ENCODE measurements around the gene TUBGCP2. TPM values are rescaled to one million over a fixed set of nuclear protein-coding genes. Genes with fewer than 3 reads are reported as not detected.

The TUBGCP2 gene
- polyA plus RNA-seq, 1 donor (not counting 4 experiments of a cell fraction or from before 2014, with no cell fraction given) = 55.8 TPM

GRCh38 chr10:133314911-133315310, 6.2 kb upstream of the TUBGCP2 start:
- H3K4me2 ChIP-seq (ENCODE audit: control insufficient read depth, extremely low read depth, insufficient read depth, low read depth, low read length) = no peak overlapping the region
- no peak overlapping the region for H3K27ac ChIP-seq (ENCODE audit: control insufficient read depth, insufficient read depth, low read length)
- H2AFZ ChIP-seq (ENCODE audit: control insufficient read depth, low read length) = no peak overlapping the region
- peaks cover 3% of the 10 kb centered on the region for H3K27me3 ChIP-seq (ENCODE audit: control insufficient read depth, extremely low read depth, insufficient read depth, low read length)
- no peaks in the 10 kb centered on the region for H3K9me3 ChIP-seq (ENCODE audit: control insufficient read depth, low read depth, low read length)
- no peaks in the 10 kb centered on the region for H3K9me1 ChIP-seq (ENCODE audit: control insufficient read depth, extremely low read depth, insufficient read depth, low read length)
- H3K79me2 ChIP-seq (ENCODE audit: control insufficient read depth, insufficient read depth, low read length) = no peaks in the 10 kb centered on the region
- H4K20me1 ChIP-seq (ENCODE audit: control insufficient read depth, extremely low read depth, insufficient read depth, low read length) = no peaks in the 10 kb centered on the region
- TF ChIP-seq EZH2 (IDR thresholded peaks at IDR 0.05; ENCODE audit: low read length) (no peak), CTCF (optimal IDR thresholded peaks at IDR 0.05 in 1 of 3, IDR thresholded peaks at IDR 0.05 in 1 of 3, conservative IDR thresholded peaks at IDR 0.05 in 1 of 3; ENCODE audit: extremely low read depth in 1 of 3, insufficient read depth in 2 of 3, low read length in 3 of 3) (no peak)
- no peak overlapping the region for H3K4me3 ChIP-seq (ENCODE audit: control insufficient read depth in 2 of 3, extremely low read depth in 1 of 3, insufficient read depth in 2 of 3, low read depth in 1 of 3, low read length in 3 of 3)
- peaks cover 6 to 12% of the 10 kb centered on the region in 2 experiments for H3K36me3 ChIP-seq (ENCODE audit: control insufficient read depth in 2 of 2, extremely low read depth in 1 of 2, insufficient read depth in 2 of 2, low read length in 2 of 2)
- H3K4me1 ChIP-seq (ENCODE audit: control insufficient read depth, extremely low read depth, insufficient read depth, low read length) = no peaks in the 10 kb centered on the region
- DNase-seq (ENCODE audit: low read depth, low spot score) = no peak
- FAIRE-seq = no peak
- no peak overlapping the region for H3K9ac ChIP-seq (ENCODE audit: control insufficient read depth, extremely low read depth, insufficient read depth, low read length)
- dilution Hi-C loops (cut with MboI; ENCODE audit: extremely low pct_ligation_motif_present, low sequenced_read_pairs) = no loop called here

GRCh38 chr10:133313192-133313591, 4.5 kb upstream of the TUBGCP2 start:
- Histone ChIP-seq H4K20me1 (ENCODE audit: control insufficient read depth, extremely low read depth, insufficient read depth, low read length) (no peaks in the 10 kb centered on the region), H3K79me2 (ENCODE audit: control insufficient read depth, insufficient read depth, low read length) (peaks cover 3% of the 10 kb centered on the region), H3K9ac (ENCODE audit: control insufficient read depth, extremely low read depth, insufficient read depth, low read length) (no peak overlapping the region), H3K4me3 (ENCODE audit: control insufficient read depth in 2 of 3, extremely low read depth in 1 of 3, insufficient read depth in 2 of 3, low read depth in 1 of 3, low read length in 3 of 3) (no peak overlapping the region), H3K4me1 (ENCODE audit: control insufficient read depth, extremely low read depth, insufficient read depth, low read length) (peaks cover 3% of the 10 kb centered on the region), H3K27ac (ENCODE audit: control insufficient read depth, insufficient read depth, low read length) (no peak overlapping the region), H2AFZ (ENCODE audit: control insufficient read depth, low read length) (no peak overlapping the region), H3K9me3 (ENCODE audit: control insufficient read depth, low read depth, low read length) (no peaks in the 10 kb centered on the region), H3K27me3 (ENCODE audit: control insufficient read depth, extremely low read depth, insufficient read depth, low read length) (no peaks in the 10 kb centered on the region), H3K9me1 (ENCODE audit: control insufficient read depth, extremely low read depth, insufficient read depth, low read length) (no peaks in the 10 kb centered on the region), H3K4me2 (ENCODE audit: control insufficient read depth, extremely low read depth, insufficient read depth, low read depth, low read length) (no peak overlapping the region), H3K36me3 (ENCODE audit: control insufficient read depth in 2 of 2, extremely low read depth in 1 of 2, insufficient read depth in 2 of 2, low read length in 2 of 2) (peaks cover 12% of the 10 kb centered on the region in 2 experiments)
- dilution Hi-C loops (cut with MboI; ENCODE audit: extremely low pct_ligation_motif_present, low sequenced_read_pairs) = no loop called here
- TF ChIP-seq CTCF (optimal IDR thresholded peaks at IDR 0.05 in 1 of 3, IDR thresholded peaks at IDR 0.05 in 1 of 3, conservative IDR thresholded peaks at IDR 0.05 in 1 of 3; ENCODE audit: extremely low read depth in 1 of 3, insufficient read depth in 2 of 3, low read length in 3 of 3) (no peak), EZH2 (IDR thresholded peaks at IDR 0.05; ENCODE audit: low read length) (no peak)
- DNase-seq (ENCODE audit: low read depth, low spot score) (no peak), FAIRE-seq (no peak)

Data from keratinocyte (primary cell).